Stimulated activated CD4-positive, alpha-beta T cell treated with anti-CD3 and anti-CD28 coated beads, Interleukin-15, amount 100 ng/mL, for 48 hours (primary cell): ENCODE measurements around the gene SIX3.

ENCODE experiments used
- DNase-seq, 2 donors: peaks; one replicate each; pipeline ENCODE4 v3.0.0-alpha.2; 2020; ENCODE audit warnings: low read depth in 2 of 2

SIX3 gene

DNA sequence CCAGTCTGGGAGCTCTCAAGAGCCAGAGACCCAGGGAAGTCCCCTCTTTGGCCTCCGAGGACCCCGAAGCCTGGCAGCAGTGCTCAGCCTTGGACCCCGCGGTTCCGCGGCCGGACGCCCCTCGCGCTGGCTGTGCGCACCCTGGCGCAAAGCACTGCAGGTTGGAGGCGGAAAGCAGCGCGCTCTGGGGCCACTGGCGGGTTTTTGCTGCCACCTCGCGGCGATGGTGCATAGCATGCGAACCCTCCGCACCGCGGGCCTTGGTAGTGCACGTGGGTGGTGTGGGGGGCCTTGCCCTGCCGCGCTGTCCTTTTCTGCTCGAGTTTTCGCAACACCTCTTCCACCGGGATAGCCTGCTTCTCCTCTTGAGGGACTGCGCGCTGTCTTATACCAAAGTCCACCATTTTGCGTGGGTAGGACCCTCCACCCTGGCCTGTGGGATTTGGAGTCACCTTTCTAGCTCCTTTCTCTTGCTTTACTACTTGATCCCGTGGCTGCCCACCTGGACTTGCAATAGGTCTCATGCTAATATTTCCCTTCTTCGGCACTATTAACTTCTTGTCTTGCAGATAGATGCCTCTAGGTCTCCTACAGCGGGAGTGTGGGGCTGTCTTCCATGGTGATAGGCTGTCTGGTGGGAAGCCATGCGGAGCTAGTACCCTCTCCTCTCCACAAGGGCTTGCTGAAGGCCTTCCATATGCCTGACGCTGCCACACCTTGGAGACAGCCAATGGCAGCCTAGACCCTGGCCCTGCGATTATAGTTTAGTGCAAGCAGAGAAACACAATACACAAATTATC, 14.3 kb downstream of the SIX3 start:
- peak; percentile 60 to 74 for DNase-seq

DNA sequence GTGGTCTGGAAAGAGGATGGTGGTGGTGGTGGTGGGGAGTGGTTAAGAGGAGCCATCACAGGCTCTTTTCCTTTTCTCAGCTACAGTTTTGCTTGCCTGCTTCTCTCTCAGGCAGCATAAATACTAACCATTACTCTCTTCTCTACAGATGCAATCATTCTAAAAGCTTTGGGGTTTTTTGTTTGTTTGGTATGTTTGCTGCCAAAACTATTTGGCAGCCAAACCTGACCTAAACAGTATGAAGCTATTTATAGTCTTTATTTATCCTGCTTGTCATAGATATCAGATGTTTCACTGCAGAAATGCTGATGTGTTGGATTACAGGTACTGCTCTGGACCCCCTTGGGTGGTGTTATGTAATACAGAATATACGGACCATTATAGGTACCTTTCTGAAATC, 15.3 kb downstream of the SIX3 start:
- no peak for DNase-seq

DNA sequence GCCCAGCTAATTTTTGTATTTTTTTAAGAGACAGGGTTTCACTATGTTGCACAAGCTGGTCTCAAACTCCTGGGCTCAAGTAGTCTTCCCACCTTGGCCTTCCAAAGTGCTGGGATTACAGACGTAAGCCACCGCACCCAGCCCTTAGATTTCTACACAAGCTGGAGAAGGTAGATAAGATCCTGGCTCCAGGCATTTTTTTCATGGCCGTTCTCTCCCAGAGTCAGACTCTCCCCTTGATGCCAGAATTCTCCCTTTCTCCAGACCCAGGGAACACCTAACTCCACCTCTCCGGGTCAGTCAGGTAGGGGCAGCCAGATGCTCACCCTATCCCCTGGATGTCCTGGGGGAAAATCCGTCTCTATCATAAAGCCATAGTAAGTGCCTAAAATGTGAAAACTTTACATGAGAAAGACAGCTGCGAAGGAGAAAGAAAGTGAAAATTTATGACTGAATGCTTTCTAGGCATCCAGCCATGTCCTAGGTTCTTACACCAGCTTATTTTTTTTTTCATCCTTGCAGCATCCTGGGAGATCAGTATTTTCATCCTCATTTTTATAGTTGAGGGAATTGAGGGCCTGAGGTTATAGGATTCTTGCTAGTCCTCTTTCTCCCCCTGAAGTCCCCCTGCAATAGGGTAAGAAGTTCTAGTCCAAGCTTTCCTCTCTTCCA, 16.3 kb downstream of the SIX3 start:
- DNase-seq, result no peak

DNA sequence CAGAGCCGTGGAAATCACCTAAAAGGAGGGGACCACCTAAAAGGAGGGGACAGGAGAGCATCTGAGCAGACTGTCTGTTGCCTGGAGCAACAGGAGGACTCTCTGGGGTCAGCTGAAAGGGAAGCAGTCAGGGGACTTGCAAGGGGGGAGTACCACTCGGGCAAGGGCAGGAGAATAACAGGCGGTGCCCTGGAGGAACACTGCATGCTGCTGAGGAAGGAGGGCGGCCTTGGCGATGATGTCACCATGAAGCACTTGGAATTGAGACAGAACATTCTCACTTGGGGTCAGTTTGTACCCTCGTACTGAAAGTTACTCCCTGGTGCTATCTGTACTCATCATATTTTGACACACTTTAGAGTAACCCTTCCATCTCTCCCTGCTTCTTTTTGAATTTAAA, 18.4 kb downstream of the SIX3 start:
- DNase-seq, result no peak

DNA sequence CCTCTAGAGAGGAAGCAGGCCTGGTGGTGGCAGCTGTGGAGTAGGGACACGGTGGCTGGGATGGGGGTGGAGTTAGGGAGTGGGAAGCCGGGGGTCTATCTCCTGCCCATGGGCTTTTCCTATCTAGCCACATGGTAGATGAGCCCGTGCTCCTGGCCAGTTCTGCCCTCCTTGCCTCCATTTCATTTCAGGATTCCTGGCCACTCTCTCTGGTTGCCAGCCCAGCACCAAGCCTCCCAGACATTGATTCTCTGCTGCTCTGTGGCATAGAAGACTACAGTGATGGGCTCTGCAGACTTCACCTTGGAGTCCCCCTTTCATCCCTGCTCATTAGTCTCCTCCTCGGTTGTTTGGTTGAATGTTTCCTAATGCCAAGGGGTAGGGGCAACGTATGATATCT, 19.4 kb downstream of the SIX3 start:
- DNase-seq, result no peak

DNA sequence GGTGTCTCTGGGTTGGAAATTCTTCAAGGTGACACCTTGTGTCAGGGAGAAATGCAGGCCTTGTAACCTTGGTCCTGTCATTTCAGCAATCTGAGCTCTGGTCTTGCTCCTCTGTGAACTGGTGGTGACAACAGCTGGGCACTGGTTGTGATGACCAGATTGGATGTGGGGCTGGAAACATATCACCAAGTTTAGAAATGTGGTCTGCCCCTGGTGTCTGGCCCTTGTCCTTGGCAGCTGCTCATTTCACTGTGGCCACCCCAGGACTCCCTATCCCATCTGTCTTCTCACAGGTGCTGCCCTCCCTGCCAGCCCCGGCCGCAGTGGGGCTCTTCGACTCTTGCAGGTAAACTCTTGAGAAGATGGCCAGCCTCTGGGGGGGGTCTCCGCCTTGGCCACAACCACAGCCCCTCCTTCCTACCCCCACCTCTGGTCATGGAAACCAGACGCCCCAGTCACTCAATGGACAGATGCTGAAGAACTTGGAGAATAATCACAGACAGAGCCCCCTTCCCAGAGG, 20.7 kb downstream of the SIX3 start:
- DNase-seq, result no peak

DNA sequence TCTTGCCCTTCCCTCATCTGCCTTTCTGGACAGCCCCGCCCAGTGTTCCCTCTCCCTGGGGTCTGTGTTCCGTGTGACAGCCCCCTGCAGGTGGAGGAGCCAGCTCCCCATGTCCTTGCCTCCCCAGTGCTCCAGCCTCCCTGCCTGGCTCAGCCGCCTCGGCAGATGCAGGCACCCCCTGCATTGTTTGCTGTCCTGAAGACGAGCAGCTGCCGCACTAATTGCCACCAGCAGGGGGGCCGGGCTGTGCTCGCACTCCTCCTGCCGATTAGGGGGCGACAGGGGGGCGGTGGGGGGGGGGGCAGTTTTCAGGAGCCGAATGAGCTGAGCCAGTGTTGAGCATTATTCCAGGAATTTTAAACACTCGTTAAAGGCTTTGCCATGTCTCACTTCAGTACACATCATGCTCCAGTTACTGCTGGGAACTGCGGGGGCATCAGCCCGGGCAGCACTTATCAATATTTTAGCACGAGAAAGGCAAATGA, 23.3 kb downstream of the SIX3 start:
- no peak for DNase-seq

DNA sequence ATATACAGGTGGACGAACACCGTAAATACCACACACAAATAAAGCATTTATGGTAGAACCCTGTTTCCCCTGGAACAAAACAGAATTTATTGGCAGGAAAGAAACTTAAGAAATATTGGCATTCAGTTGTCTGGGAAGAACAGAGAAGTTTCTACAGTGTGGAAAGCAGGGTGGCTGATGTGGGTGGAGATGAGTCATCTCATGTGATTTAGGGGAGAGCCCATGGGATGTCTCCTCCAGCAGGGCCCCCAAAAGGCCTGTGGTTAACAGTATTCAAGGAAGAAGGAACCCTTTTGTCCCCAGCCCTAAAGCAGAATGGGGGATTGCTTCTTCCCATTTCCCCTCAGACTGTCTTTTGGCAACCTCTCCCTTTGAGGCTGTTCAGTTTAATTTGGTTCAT, 24.2 kb downstream of the SIX3 start:
- DNase-seq, result no peak

DNA sequence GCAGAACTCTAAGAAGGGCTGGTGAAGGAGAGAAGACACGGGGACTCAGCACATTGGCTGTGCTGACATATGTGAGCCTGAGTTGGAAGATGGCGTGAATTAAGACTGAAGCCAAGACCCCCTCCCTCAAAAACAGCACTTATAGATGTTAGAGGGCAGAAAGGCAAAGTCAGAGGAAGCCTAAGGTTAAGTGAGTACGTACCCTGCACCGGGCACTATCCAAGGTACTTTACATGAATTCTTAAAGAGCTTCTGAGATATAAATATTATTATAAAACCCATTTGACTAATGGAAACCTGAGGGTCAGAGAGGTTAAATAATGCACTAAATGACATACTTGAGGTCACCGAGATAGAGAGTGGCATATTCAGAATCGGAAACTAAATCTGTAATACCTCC, 25.6 kb downstream of the SIX3 start:
- no peak for DNase-seq

DNA sequence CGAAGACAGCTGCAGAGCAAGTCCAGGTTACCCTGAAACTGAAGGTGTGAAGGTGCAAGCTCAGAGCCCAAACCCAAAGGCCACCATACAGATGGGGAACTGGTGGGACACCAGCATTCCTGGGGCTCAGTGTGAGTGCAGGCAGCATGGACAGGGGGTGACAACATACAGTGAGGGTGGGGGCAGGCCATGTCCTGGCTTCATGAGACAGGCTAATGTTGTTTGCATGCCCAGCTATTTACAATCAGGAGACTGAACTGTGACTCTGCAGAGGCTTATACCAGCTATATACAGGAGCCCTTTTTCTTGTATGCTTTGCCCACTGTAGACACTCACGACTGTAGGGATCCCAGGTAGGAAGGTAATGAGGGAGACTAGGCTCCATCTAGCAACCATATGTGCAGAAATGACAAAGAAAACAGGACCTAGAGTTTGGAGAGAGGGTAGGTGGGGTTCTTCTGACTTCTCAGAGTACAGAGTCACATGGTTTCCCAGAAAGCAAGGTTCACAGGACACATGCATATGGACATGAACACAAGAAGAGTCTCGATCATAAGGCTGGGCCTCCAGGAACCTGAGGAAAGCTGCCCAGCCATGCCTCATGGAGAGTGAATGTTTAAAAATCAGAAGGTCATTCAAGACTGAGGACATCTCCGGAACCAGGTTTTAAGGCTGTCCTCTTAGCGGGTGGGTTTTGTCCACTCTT, 26.4 kb downstream of the SIX3 start:
- DNase-seq, result no peak

DNA sequence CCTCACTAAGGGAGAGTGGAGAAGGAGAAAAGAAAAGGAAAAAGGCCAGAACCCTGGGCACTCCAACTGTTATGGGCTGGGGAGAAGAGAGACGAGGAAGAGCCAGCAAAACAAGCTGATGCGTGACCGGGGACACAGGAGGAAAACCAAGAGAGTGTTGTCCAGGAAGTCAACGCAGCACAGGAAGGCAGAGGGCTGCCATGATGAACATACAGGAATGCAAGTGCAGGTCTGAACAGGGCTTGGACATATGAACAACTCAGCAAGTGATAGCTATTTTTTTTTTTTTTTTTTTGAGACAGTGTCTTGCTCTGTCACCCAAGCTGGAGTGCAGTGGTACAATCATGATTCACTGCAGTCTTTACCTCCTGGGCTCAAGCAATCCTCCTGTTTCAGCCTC, 28.4 kb downstream of the SIX3 start:
- no peak for DNase-seq

DNA sequence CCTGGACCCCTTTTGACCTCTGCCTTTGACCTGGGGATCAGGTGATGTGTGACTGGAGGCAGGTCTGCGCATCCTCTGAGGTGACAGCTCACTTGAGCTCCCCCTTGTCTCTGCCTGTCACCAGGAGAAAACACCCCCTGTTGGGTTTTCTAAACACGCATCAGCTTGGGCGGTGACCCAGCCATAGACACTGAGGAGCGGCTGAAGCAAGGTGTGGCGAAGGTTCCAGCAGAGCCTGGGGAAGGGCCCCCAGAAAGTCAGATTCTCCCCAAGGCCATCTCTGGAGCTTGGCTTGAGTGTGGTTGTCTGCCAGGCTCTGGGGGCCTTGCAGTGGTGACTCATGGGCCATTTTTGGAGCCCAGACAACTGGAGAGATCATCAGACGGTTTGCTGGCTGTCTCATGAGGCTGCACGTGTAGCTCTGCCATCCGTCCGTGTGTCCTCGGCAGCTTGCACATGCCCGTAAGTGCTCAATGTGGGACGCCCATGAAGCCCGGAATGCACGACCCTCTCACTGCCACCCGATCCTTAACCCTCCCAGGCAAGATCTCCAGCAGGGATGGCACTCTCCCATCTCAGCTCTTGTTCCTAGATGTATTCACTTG, 29.4 kb downstream of the SIX3 start:
- no peak for DNase-seq

DNA sequence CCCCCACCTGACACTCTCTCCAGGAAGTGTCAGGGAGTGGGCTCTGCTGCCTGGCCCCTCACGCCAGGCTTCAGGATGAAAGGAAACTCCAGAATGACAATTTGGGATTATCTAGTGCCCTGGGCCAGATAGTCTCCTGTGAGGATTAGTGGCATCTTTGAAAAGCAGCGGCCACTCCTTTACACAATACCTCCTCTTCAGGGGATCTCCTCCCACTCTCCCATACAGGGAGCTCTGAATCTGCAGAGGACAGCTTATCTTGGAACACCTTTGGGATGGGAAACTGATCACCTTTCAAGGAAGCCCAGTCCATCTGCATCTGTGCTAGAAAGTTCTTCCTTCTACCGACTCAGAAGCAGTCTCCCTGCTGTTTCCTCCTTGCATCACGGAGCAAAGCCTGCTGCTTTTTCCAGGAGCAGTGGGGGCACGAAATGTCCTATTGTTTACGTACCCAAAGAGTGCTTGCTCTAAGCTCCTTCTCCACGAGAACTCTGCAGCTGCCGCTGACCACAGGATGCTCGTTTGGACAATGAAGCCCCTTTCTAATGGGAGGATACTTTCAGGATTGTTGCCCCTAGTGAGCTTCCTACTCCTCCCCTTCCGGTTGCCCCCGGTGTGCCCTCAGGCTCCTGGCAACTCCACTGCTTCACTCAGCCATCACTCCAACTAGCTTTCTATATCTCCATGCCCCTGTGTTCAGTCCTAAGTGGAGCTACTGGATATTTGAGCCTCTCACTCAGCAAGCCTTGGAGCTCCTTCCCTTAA, 31.5 kb downstream of the SIX3 start:
- no peak for DNase-seq

DNA sequence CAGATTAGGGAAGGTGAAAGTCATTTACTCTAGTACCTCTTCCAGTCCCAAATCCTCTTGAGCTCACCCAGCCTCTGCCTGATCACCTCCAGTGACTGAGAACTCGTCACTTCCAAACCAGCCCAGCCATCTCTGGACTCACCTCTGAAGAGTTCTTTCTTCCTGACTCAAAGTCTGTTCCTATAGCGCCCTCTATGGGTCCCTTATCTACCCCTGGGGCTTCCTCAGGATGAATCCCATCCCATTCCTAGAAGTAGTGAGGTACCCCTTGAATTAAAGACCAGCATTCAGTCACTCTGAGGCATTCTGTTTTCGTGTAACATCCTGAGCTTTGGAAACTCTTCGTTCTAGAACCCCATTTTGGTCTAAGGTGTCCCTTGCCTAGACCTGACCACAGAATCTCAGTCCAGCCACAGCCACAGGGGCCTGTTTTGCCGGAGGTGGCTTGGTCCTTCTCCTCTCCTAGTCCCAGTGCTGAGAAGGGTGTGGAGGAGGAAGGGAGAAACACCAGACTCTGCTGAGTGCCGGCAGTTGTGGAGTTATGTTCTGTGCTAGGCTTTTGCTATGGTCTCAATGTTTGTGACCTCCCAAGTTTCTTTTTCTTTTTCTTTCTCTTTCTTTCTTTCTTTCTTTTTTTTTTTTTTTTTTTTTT, 32.7 kb downstream of the SIX3 start:
- no peak for DNase-seq

DNA sequence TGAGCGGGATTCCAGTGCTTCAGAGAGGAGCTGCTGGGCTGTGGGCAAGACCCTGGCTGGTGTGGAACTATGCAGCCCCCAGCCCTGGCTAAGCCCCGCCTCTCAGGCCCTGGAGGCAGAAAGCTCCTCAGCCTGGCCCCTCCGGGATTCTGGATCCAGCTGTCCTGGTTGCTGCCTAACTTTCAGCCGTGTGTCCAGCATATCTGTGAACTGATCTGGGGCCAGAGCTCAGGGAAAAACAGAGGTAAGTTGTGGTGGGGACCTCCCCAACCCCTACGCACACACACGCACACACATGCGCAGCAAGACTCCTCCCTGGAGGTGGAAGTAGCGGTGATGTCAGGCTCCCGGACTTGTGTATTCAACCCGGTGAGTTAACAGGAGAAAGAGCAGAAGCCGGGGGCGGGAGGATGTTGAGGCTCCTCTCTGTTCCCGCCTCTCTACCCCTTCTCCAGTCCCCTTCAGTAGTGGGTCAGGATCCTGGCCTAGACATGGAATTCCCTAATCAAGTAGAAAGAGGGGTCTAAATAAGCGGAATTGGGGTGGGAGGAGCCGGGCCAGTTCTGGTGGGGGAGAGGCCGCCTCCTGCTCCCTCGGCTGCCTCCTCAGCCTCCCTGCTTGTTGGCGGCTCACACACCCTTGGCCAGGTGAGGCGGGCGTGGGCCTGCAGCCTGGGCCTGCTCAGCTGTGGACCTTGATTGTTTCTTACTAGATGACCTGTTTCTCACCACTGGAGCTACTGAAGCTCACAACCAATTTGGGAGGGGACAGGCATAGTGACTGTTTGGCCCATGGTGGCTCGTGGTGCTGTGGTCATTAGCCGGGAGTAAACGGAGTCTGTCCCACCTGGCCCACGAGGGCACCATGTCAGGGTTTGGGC, 34.3 kb downstream of the SIX3 start:
- no peak for DNase-seq

DNA sequence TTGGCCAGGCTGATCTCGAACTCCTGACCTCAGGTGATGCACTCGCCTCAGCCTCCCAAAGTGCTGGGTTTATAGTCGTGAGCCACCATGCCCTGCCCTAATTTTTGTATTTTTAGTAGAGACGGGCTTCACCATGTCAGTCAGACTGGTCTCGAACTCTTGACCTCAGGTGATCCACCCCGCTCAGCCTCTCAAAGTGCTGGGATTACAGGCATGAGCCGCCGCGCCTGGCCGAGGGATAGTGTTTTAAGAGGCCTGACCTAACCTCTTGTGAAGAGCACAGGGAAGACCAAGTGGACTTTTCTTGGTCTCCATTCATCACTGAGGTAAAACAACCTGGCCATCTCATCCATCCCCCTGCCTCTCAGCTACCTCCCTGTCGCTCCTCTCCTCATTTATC, 38.1 kb downstream of the SIX3 start:
- no peak for DNase-seq

DNA sequence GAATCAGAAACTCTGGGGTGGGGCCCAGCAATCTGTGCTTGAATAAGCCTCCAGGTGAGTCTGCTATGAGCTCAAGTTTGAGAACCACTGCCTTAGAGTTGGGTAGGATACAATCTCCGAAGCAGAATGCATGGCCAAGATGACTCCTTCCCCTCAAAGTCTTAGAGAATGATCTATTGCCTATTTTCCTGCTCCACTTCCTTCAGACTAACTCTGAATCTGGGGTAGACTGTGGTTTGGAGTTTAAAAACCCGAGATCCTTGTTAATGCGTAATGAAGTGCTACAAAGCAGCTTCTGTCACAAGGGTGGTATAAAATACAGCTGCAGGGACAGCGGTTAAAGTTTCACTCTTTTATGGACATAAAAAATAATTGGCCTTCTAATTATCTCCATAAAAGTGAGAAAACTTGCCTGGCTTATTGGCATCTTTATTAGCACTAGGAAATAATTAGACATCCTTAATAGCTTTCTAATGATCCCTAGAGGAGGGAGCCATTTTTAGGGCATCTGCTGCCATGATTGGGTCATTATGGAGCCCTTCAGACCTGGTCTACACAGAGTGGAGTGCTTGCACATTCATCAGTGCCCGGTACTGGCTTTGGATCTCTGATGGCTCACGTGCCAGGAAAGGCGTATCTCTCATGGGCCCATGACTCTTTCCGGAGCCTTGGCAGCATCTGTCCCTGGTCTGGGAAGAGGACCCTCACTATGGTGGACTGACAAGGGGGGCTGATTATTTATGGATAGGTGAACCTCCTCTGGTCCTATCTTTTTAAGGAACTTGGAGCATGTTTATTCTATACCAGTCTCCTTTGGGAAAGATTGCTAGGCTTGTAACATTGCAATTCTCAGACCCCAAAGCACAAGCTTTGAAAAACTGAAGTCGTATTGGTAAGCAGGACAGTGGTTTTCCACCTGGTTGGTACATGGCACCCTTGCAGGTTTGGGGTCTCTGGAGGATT, 39.5 kb downstream of the SIX3 start:
- no peak for DNase-seq

DNA sequence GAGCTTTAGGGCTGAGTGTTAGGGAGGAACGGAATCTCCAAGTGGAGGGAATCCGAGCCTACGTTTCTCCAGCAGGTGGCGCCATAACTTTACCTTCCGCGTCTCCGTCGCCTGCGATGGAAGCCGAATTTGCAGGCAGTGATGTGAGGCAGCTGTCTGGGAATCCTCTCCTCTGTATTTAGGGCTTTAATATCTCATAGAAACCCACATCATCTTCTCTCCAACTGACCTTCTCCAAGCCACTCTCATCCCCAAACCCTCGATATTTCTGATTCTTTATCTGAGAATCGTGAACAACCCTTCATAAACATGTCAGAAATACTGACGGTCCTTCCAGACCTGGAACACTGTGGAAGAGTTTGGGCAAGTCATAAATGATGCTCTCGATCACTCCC, 40.2 kb downstream of the SIX3 start:
- DNase-seq, result peak; percentile 43 to 59
